T-helper 17 cell (primary cell): Measurements from ENCODE around the gene AKAP1. TPM values are rescaled to one million over a fixed set of nuclear protein-coding genes. Genes with fewer than 3 reads are reported as not detected.

Experiments used
- ATAC-seq: fragments of 150-1000 bp; cut with Tn5 transposase; 2 replicates; pipeline ENCODE4 v1.10.0; 2021; ENCODE audit warnings: mild to moderate bottlenecking, moderate library complexity
- DNase-seq, 3 donors: peaks; one replicate each; pipeline versions ENCODE4 v3.0.0 to v3.0.0-alpha.2; 2020 to 2021
- H3K9me3 ChIP-seq: one replicate; pipeline ENCODE4 v1.7.0; 2013; ENCODE audit warnings: low read length, mild to moderate bottlenecking; ENCODE audit not compliant: control insufficient read depth, poor library complexity, severe bottlenecking
- H3K27ac Mint-ChIP-seq: one replicate; pipeline ENCODE4 v1.8.0; 2022; ENCODE audit warnings: mild to moderate bottlenecking, moderate library complexity, mixed read lengths
- H3K27me3 Mint-ChIP-seq: one replicate; pipeline ENCODE4 v1.8.0; 2022; ENCODE audit warnings: mixed read lengths
- H3K36me3 Mint-ChIP-seq: one replicate; pipeline ENCODE4 v1.8.0; 2022; ENCODE audit warnings: low read depth, mixed read lengths
- H3K4me1 Mint-ChIP-seq: one replicate; pipeline ENCODE4 v1.8.0; 2022; ENCODE audit warnings: mild to moderate bottlenecking, mixed read lengths
- H3K4me3 Mint-ChIP-seq: one replicate; pipeline ENCODE4 v1.8.0; 2022; ENCODE audit warnings: mild to moderate bottlenecking, moderate library complexity, mixed read lengths
- total RNA-seq, 4 donors: library from RNA in 2 of 4; stranded (reverse) in 2 of 4; gene quantifications; one replicate each; pipeline ENCODE4 v1.2.3 and lab custom pipeline; 2022 to 2026

AKAP1 gene
- total RNA-seq, 2 donors from 2014 or later, result 25.8 to 26.3 TPM

DNA sequence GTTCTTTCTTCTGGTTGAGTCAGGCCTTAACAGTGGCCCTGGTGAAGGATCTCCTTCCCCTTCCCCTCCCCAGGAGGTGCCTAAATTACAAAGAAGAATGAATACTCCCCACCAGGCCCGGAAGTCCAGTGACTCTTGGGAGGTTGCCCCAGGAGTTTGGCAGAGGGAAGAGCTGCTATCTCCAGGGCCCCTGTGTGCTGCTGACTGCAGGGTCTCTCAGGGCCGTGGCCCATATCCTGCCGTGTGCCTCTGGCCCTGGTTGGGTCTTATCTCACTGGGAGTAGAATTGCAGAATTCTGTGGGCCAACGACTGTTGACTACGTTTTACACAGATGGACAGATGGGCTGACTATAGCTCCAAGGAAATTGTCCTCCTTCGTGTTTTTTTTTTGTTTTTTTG, 28.0 kb downstream of the AKAP1 start:
- no peaks in the 10 kb centered on the region for H3K4me1 Mint-ChIP-seq
- H3K36me3 Mint-ChIP-seq, result peaks cover 1% of the 10 kb centered on the region
- no peak overlapping the region for H3K27ac Mint-ChIP-seq
- no peak for ATAC-seq
- no peaks in the 10 kb centered on the region for H3K27me3 Mint-ChIP-seq
- H3K9me3 ChIP-seq, result no peaks in the 10 kb centered on the region
- DNase-seq, result no peak
- no peak overlapping the region for H3K4me3 Mint-ChIP-seq

DNA sequence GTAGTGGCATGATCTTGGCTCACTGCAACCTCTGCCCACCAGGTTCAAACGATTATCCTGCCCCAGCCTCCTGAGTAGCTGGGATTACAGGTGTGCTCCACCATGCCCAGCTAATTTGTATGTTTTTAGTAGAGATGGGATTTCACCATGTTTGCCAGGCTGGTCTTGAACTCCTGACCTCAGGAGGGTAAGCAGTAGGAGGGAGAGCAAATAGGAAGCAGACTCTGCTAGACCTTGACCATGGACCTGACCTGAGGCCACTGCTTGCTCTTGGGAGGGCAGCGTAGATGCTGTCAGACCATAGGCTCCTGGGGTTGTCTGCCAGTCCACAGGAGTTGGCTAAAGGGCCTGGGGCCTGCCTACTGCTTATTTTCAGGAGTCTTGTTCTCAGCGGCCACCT, 28.6 kb downstream of the AKAP1 start:
- Mint-ChIP-seq H3K4me3 (peak overlapping the region; percentile 21), H3K4me1 (no peaks in the 10 kb centered on the region), H3K36me3 (peaks cover 4% of the 10 kb centered on the region), H3K27ac (no peak overlapping the region), H3K27me3 (no peaks in the 10 kb centered on the region)
- H3K9me3 ChIP-seq, result no peaks in the 10 kb centered on the region
- ATAC-seq (no peak), DNase-seq (no peak)

DNA sequence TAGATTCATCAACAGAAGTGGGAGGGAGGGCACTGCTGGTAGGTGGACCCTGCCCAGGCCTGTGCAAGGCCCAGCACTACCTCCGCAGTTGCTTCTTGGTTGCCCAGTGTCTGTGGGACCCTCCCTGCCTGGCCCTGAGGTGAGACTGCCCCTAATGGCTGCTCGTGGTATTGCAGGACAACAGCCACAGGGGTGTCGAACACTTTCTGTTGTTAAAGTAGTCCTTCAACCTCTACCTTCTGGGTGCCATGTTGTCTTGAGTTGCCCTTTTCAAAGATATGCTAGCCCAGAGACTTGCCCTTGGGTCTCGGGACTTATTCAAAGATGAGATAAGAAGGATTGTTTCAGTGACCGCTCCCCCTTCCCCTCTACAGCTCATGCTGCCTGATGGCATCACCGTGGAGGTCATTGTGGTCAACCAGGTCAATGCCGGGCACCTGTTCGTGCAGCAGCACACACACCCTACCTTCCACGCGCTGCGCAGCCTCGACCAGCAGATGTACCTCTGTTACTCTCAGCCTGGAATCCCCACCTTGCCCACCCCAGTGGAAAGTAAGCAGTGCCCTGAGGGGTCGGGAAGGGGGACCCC, 29.1 kb downstream of the AKAP1 start:
- peaks cover 4% of the 10 kb centered on the region for H3K36me3 Mint-ChIP-seq

DNA sequence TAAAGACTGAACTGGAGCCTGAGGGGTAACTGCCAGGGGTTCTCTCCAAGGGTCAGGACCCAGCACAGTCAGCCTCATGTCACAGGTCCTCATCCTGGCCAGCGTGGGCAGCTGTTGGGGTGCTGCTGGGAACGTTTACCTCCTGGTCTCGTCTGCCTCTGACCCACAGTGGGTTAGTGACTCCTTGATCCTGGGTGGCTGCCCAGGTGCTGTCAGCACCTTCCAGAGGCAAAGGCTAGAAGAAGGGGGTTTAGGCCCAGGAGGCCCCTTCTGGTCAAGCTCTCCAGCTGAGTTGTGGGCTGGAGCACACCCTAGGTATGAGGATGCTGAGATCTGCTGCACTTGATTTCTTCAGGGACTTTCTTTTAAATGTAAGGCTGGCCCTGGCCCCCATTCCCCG, 30.3 kb downstream of the AKAP1 start:
- Mint-ChIP-seq H3K4me1 (no peaks in the 10 kb centered on the region), H3K27ac (no peak overlapping the region), H3K36me3 (peaks cover 4% of the 10 kb centered on the region), H3K4me3 (no peak overlapping the region), H3K27me3 (no peaks in the 10 kb centered on the region)
- no peak for ATAC-seq
- no peaks in the 10 kb centered on the region for H3K9me3 ChIP-seq
- DNase-seq, result no peak

More for the DNA sequence above, 29.1 kb downstream of the AKAP1 start:
- no peak overlapping the region for H3K27ac Mint-ChIP-seq
- DNase-seq, result peak; percentile 39 to 64 (median 44)
- no peaks in the 10 kb centered on the region for H3K27me3 Mint-ChIP-seq
- no peak overlapping the region for H3K4me3 Mint-ChIP-seq
- H3K4me1 Mint-ChIP-seq, result no peaks in the 10 kb centered on the region
- H3K9me3 ChIP-seq, result no peaks in the 10 kb centered on the region
- ATAC-seq, result peak; percentile 78

DNA sequence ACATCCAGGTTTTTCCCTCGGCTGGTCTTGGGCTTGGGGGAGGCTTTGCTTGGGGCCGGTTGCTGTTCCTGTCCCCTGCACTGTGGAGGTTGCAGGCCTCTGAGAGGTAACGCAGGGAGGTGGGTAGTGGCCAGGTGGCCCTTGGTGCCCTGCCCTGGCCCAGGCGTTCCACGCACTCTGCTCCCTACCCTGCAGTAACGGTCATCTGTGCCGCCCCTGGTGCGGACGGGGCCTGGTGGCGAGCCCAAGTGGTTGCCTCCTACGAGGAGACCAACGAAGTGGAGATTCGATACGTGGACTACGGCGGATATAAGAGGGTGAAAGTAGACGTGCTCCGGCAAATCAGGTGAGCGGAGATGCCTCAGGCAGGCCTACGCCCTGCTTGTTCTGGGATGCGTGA, 30.9 kb downstream of the AKAP1 start:
- no peak overlapping the region for H3K27ac Mint-ChIP-seq
- H3K36me3 Mint-ChIP-seq, result peaks cover 4% of the 10 kb centered on the region
- DNase-seq (no peak), ATAC-seq (no peak)
- H3K27me3 Mint-ChIP-seq, result no peaks in the 10 kb centered on the region
- no peaks in the 10 kb centered on the region for H3K4me1 Mint-ChIP-seq
- no peak overlapping the region for H3K4me3 Mint-ChIP-seq
- no peaks in the 10 kb centered on the region for H3K9me3 ChIP-seq

DNA sequence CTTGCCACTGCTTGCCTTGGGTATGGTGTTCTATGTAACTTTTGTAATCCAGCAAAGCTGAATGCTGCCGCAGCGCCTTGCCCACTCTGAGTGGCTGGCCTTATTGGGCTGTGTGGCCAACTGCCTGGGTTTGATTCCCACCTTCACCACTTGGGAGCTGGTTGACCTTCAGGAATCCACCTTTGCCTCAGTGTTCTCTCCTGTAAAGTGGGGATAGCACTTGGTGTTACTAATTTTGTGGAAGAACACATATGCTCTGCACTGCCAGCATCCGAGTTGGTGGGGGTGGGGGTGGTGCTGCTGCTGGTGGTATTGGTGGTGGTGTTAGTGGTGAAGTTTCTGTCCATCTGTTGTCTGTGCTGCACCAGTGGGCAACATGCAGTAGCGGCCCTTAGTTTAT, 32.8 kb downstream of the AKAP1 start:
- no peak overlapping the region for H3K27ac Mint-ChIP-seq
- H3K4me3 Mint-ChIP-seq, result no peak overlapping the region
- no peak for ATAC-seq

DNA sequence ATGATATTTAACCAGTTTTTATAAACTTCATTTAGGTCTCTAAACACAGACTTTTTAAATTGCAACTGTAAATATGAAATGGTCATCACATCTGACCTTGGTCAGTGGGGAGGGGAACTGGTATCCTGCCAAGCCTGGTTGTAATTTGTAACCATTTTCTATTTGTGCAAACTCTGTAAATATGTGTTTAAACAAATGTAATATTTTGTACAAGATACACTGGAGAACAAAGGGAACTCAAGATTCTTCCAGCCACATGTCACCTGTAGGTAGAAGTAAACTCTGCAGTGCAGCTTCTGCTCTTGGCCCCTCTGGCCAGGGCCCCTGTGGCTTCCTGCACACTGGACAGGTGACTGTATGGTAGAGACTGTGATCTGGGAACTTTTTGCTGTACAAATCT, 35.8 kb downstream of the AKAP1 start:
- no peak for DNase-seq
- H3K27ac Mint-ChIP-seq, result no peak overlapping the region
- no peaks in the 10 kb centered on the region for H3K27me3 Mint-ChIP-seq
- H3K9me3 ChIP-seq, result no peaks in the 10 kb centered on the region
- peaks cover 7% of the 10 kb centered on the region for H3K36me3 Mint-ChIP-seq
- H3K4me3 Mint-ChIP-seq, result no peak overlapping the region
- H3K4me1 Mint-ChIP-seq, result no peaks in the 10 kb centered on the region
- no peak for ATAC-seq

More for the DNA sequence above, 32.8 kb downstream of the AKAP1 start:
- no peak for DNase-seq
- no peaks in the 10 kb centered on the region for H3K4me1 Mint-ChIP-seq
- H3K27me3 Mint-ChIP-seq, result no peaks in the 10 kb centered on the region
- H3K36me3 Mint-ChIP-seq, result peaks cover 4% of the 10 kb centered on the region
- no peaks in the 10 kb centered on the region for H3K9me3 ChIP-seq

DNA sequence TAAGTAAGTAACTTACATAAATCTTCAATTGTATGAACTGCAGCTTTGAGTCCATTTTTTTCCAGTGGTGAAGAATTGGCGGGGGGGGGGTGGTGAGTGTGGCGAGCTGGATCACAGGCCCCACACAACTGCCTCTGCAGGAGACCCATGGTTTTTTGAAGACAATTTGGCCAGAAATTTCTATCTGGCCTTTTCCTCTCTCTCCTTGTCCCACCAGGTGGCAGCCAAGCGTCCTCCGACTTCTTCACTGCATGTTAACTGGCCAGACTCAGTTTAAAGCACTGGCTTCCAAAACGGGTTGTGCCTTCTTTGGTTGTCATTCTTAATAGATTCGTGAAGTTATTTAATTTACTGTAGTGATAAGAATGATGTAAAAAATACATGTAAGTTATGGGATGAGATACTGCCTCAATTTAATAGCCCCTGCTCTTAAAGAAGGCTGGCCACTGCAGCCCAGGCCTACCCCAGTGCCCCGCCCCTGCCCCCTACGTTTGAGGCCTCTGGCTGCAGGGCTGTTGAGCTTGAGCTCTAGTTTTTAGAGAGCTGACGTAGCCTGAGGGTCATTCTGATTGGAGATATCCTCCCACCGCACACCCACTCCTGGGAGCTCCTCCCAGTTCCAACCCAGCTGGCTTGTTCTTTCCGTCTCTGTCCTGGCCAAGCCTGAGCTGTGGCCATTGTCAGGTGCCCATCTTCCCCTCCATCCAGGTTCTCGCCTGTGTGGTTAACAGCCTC, 36.4 kb downstream of the AKAP1 start:
- ATAC-seq (no peak), DNase-seq (no peak)
- no peaks in the 10 kb centered on the region for H3K9me3 ChIP-seq
- no peak overlapping the region for H3K27ac Mint-ChIP-seq
- H3K4me1 Mint-ChIP-seq, result no peaks in the 10 kb centered on the region
- H3K36me3 Mint-ChIP-seq, result peaks cover 7% of the 10 kb centered on the region
- H3K4me3 Mint-ChIP-seq, result no peak overlapping the region
- no peaks in the 10 kb centered on the region for H3K27me3 Mint-ChIP-seq

DNA sequence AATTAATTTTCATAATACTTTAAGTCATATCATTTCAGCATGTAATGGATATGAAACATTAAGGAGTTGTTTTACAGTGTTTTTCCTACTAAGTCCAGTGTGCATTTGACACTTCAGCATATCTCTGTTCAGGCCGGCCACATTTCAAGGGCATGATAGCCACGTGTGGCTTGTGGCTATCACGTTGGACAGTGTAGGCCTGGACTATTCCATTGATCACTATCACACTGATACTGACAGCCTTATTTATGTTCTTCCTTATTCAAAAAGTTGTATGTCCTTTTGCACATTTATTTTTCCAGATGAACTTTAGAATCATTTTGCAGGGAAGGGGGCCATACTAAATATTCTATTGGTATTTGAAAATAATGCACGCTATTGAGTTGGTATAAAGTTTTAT, 39.0 kb downstream of the AKAP1 start:
- Mint-ChIP-seq H3K36me3 (peaks cover 3% of the 10 kb centered on the region), H3K27ac (no peak overlapping the region), H3K4me3 (no peak overlapping the region), H3K4me1 (no peaks in the 10 kb centered on the region), H3K27me3 (no peaks in the 10 kb centered on the region)
- ATAC-seq (no peak), DNase-seq (no peak)
- H3K9me3 ChIP-seq, result no peaks in the 10 kb centered on the region

DNA sequence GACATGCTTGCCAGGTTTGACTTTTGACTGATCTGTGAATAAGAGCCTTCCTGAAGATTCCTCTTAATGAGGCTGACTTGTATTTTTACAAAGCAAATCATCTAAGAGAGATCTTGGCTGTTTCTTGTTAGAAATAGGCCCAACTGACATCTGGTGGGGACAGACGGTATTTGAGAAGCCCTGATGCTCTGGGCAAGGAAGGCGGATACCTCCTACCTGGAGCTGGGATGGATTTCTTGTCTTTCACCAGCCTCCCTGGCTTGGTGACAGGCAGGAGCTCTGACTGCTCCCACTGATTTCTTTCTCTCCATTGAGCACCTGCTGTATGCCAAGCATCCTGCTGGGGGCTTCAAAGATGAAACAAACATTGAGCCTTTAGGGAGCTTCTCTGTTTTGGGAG, 40.4 kb downstream of the AKAP1 start:
- ATAC-seq, result no peak

DNA sequence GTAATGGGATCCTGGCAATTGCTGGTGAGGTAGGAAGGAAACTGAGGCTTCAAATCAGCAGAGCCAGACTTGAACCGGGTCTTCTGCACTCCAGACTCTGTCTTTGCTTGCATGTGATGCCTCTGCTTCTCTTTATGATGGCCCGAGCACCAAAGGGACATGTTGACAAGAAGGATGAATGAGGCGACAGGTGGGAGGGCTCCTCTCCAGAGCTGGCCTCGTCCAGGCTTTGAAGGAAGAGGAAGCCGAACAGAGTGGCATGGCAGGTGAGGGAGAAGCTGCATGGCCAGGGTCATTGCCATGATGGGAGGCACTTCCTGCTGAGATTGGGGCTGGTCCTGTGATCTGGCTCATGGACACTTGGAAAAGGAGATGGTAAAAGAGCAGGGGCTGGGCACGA, 40.8 kb downstream of the AKAP1 start:
- Mint-ChIP-seq H3K27me3 (no peaks in the 10 kb centered on the region), H3K4me3 (no peak overlapping the region), H3K36me3 (peaks cover 3% of the 10 kb centered on the region), H3K27ac (no peak overlapping the region), H3K4me1 (no peaks in the 10 kb centered on the region)
- DNase-seq (no peak), ATAC-seq (no peak)
- no peaks in the 10 kb centered on the region for H3K9me3 ChIP-seq

More for the DNA sequence above, 40.4 kb downstream of the AKAP1 start:
- H3K9me3 ChIP-seq, result no peaks in the 10 kb centered on the region
- H3K27ac Mint-ChIP-seq, result no peak overlapping the region
- DNase-seq, result no peak
- H3K27me3 Mint-ChIP-seq, result no peaks in the 10 kb centered on the region
- H3K4me1 Mint-ChIP-seq, result no peaks in the 10 kb centered on the region
- peaks cover 3% of the 10 kb centered on the region for H3K36me3 Mint-ChIP-seq
- no peak overlapping the region for H3K4me3 Mint-ChIP-seq

DNA sequence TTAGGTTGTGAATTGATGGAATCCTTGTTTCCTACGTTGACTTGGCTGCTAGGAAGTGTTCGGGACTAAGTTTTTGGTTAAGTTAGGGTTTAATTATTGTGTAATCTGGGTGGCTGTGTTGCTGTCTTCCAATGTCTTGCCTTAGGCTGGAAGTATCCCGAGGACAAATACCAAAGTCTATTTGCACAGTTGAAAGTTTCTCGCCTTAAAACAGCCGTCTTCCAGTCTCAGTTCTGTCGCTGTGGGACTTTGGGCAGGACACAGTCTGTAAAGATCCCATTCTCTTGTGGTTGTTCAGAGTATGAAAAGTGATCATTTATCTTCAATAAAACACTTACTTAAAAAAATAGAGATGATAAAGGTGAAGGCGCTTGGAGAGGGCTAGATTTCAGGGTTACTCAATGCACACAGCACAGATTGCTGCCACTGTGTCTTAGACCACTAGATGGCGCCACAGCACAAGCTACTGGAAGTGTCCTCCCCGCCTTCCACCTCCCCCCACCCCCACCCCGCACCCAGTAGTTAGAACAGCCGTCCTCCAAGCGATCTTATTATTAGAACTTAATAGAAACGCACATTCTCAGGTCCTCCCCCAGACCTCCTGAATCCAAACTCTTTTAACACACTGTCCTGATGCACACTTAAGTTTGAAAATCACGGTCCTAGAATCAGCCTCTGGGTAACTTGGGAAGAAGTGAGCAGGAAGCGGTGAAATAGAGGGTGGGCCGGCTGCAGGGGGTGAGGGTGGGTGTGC, 45.8 kb downstream of the AKAP1 start:
- Mint-ChIP-seq H3K27me3 (peaks cover 6% of the 10 kb centered on the region), H3K4me3 (peak overlapping the region; percentile 3), H3K36me3 (peaks cover 2% of the 10 kb centered on the region), H3K4me1 (peaks cover 6% of the 10 kb centered on the region), H3K27ac (no peak overlapping the region)
- ATAC-seq (peak; percentile 95), DNase-seq (peak; percentile 58 to 78 (median 58))
- no peaks in the 10 kb centered on the region for H3K9me3 ChIP-seq

DNA sequence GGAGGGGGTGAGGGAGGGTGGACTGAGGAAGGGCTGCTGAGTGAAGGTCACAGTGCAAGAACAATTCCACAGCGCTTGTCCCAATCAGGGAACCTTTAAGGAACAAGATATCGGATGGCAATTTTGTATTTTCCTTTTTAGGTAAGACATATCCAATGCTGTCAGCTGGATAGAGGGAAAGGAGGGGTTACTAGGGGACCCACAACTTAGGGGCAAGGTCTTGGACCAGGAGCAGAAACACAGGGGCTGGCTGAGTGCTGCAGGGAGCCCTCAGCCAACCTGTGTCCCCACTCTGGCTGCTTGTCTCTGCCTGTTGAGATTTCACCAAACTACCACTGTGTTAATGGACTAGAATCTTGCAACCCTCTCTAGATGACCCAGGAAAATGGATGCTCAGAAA, 47.6 kb downstream of the AKAP1 start:
- no peak for DNase-seq
- no peaks in the 10 kb centered on the region for H3K9me3 ChIP-seq
- no peak for ATAC-seq
- H3K27ac Mint-ChIP-seq, result no peak overlapping the region
- H3K27me3 Mint-ChIP-seq, result peaks cover 13% of the 10 kb centered on the region
- peaks cover 6% of the 10 kb centered on the region for H3K4me1 Mint-ChIP-seq
- peaks cover 2% of the 10 kb centered on the region for H3K36me3 Mint-ChIP-seq
- H3K4me3 Mint-ChIP-seq, result no peak overlapping the region
